ENCODE results near the gene TSPYL4. TPM values are rescaled to one million over a fixed set of nuclear protein-coding genes. Genes with fewer than 3 reads are reported as not detected.
A peak's percentile ranks its signal among the peaks of the same experiment; 100 is the strongest.

The TSPYL4 gene
- total RNA-seq, 1 donor from 2014 or later: 32.2 TPM

GRCh38 chr6:116278854-116279231, 25.0 kb upstream of the TSPYL4 start:
- no peak for TF ChIP-seq CTCF (IDR thresholded peaks at IDR 0.05)
- DNase-seq (ENCODE audit: low spot score): no peak
- Mint-ChIP-seq H3K9me3 (no peaks in the 10 kb centered on the region), H3K36me3 (peaks cover 25% of the 10 kb centered on the region), H3K4me1 (peaks cover 47% of the 10 kb centered on the region), H3K4me3 (peak overlapping the region; percentile 100), H3K27me3 (ENCODE audit: insufficient read depth, low read depth) (peaks cover 4% of the 10 kb centered on the region), H3K27ac (peak overlapping the region; percentile 100)
- Histone ChIP-seq H2AFZ (replicated peaks) (no peak overlapping the region), H3F3A (ENCODE audit: low read depth) (peaks cover 8% of the 10 kb centered on the region), H4K20me1 (ENCODE audit: low read depth) (peaks cover 42% of the 10 kb centered on the region), H3K36me3 (no peaks in the 10 kb centered on the region), H3K4me2 (peak overlapping the region; percentile 88), H3K27ac (peak overlapping the region; percentile 96), H3K4me3 (peak overlapping the region; percentile 94), H3K4me1 (peaks cover 25% of the 10 kb centered on the region), H3K27me3 (no peaks in the 10 kb centered on the region), H3K79me2 (ENCODE audit: low read depth) (peaks cover 62% of the 10 kb centered on the region), H3K9ac (peak overlapping the region; percentile 96), H3K9me3 (ENCODE audit: low read depth) (no peaks in the 10 kb centered on the region)

GRCh38 chr6:116278481-116278829, 24.6 kb upstream of the TSPYL4 start:
- peaks cover 25% of the 10 kb centered on the region for H3K4me1 ChIP-seq
- H3K27me3 ChIP-seq: no peaks in the 10 kb centered on the region
- peak overlapping the region; percentile 100 for H3K27ac Mint-ChIP-seq
- H3K4me3 Mint-ChIP-seq: peak overlapping the region; percentile 100
- TF ChIP-seq CTCF (IDR thresholded peaks at IDR 0.05) (no peak), EZH2 (IDR thresholded peaks at IDR 0.05) (no peak), EZH2phosphoT487 (IDR thresholded peaks at IDR 0.05) (no peak)
- H3K4me3 ChIP-seq: peak overlapping the region; percentile 94
- no peaks in the 10 kb centered on the region for H3K36me3 ChIP-seq
- H4K20me1 ChIP-seq (ENCODE audit: low read depth): peaks cover 42% of the 10 kb centered on the region
- peaks cover 26% of the 10 kb centered on the region for H3K36me3 Mint-ChIP-seq
- peak overlapping the region; percentile 96 for H3K9ac ChIP-seq
- peaks cover 8% of the 10 kb centered on the region for H3F3A ChIP-seq (ENCODE audit: low read depth)
- H2AFZ ChIP-seq (replicated peaks): no peak overlapping the region
- H3K4me1 Mint-ChIP-seq: peaks cover 47% of the 10 kb centered on the region
- peaks cover 62% of the 10 kb centered on the region for H3K79me2 ChIP-seq (ENCODE audit: low read depth)
- H3K9me3 Mint-ChIP-seq: no peaks in the 10 kb centered on the region
- no peaks in the 10 kb centered on the region for H3K9me3 ChIP-seq (ENCODE audit: low read depth)
- H3K27ac ChIP-seq: no peak overlapping the region
- H3K4me2 ChIP-seq: peak overlapping the region; percentile 88
- H3K27me3 Mint-ChIP-seq (ENCODE audit: insufficient read depth, low read depth): peaks cover 4% of the 10 kb centered on the region
- DNase-seq (ENCODE audit: low spot score): no peak

GRCh38 chr6:116277124-116277523, 23.2 kb upstream of the TSPYL4 start:
- Histone ChIP-seq H3K9me3 (ENCODE audit: low read depth) (no peaks in the 10 kb centered on the region), H3K79me2 (ENCODE audit: low read depth) (peaks cover 62% of the 10 kb centered on the region), H3K4me2 (peak overlapping the region; percentile 88), H3F3A (ENCODE audit: low read depth) (peaks cover 8% of the 10 kb centered on the region), H3K4me3 (peak overlapping the region; percentile 94), H4K20me1 (ENCODE audit: low read depth) (peaks cover 46% of the 10 kb centered on the region), H2AFZ (replicated peaks) (no peak overlapping the region), H3K4me1 (peaks cover 25% of the 10 kb centered on the region), H3K9ac (peak overlapping the region; percentile 15), H3K27me3 (no peaks in the 10 kb centered on the region), H3K27ac (no peak overlapping the region), H3K36me3 (no peaks in the 10 kb centered on the region)
- DNase-seq (ENCODE audit: low spot score): no peak
- H3K9me3 Mint-ChIP-seq: no peaks in the 10 kb centered on the region
- H3K4me3 Mint-ChIP-seq: peak overlapping the region; percentile 100
- peak overlapping the region; percentile 7 for H3K27ac Mint-ChIP-seq
- H3K36me3 Mint-ChIP-seq: peaks cover 31% of the 10 kb centered on the region
- peaks cover 51% of the 10 kb centered on the region for H3K4me1 Mint-ChIP-seq
- TF ChIP-seq CTCF (IDR thresholded peaks at IDR 0.05) (no peak), EZH2phosphoT487 (IDR thresholded peaks at IDR 0.05) (no peak), EZH2 (IDR thresholded peaks at IDR 0.05) (no peak)
- H3K27me3 Mint-ChIP-seq (ENCODE audit: insufficient read depth, low read depth): peaks cover 4% of the 10 kb centered on the region

All from neural progenitor cell (in vitro differentiated cells).